ENCODE measurements around the gene CKAP4. TPM values are rescaled to one million over a fixed set of nuclear protein-coding genes. Genes with fewer than 3 reads are reported as not detected.

The CKAP4 gene
- total RNA-seq, 1 experiment from 2014 or later: 39.1 TPM

GRCh38 chr12:106223485-106224354 lies 24.1 kb downstream of the CKAP4 start:
- in situ Hi-C loops (cut with HindIII; ENCODE audit: low pct_unique_long_range_greater_than_20kb, low sequenced_read_pairs): no loop called here
- DNase-seq (ENCODE audit: low read depth): peak; percentile 34

GRCh38 chr12:106220536-106220935 lies 27.3 kb downstream of the CKAP4 start:
- in situ Hi-C loops (cut with HindIII; ENCODE audit: low pct_unique_long_range_greater_than_20kb, low sequenced_read_pairs): no loop called here
- DNase-seq (ENCODE audit: low read depth): no peak

- DNase-seq (ENCODE audit: low read depth): no peak
- in situ Hi-C loops (cut with HindIII; ENCODE audit: low pct_unique_long_range_greater_than_20kb, low sequenced_read_pairs): no loop called here
Measured at GRCh38 chr12:106219043-106219442, 28.8 kb downstream of the CKAP4 start.

- DNase-seq (ENCODE audit: low read depth): no peak
- in situ Hi-C loops (cut with HindIII; ENCODE audit: low pct_unique_long_range_greater_than_20kb, low sequenced_read_pairs): no loop called here
Measured at GRCh38 chr12:106217706-106218105, 30.1 kb downstream of the CKAP4 start.

- in situ Hi-C loops (cut with HindIII; ENCODE audit: low pct_unique_long_range_greater_than_20kb, low sequenced_read_pairs): no loop called here
- no peak for DNase-seq (ENCODE audit: low read depth)
Measured at GRCh38 chr12:106214571-106214970, 33.2 kb downstream of the CKAP4 start.

- in situ Hi-C loops (cut with HindIII; ENCODE audit: low pct_unique_long_range_greater_than_20kb, low sequenced_read_pairs): no loop called here
- no peak for DNase-seq (ENCODE audit: low read depth)
Measured at GRCh38 chr12:106213662-106214061, 34.2 kb downstream of the CKAP4 start.

GRCh38 chr12:106211973-106212372 lies 35.8 kb downstream of the CKAP4 start:
- in situ Hi-C loops (cut with HindIII; ENCODE audit: low pct_unique_long_range_greater_than_20kb, low sequenced_read_pairs): no loop called here
- DNase-seq (ENCODE audit: low read depth): no peak

- in situ Hi-C loops (cut with HindIII; ENCODE audit: low pct_unique_long_range_greater_than_20kb, low sequenced_read_pairs): no loop called here
- no peak for DNase-seq (ENCODE audit: low read depth)
Measured at GRCh38 chr12:106205208-106206069, 42.4 kb downstream of the CKAP4 start.

GRCh38 chr12:106204312-106204711 lies 43.5 kb downstream of the CKAP4 start:
- DNase-seq (ENCODE audit: low read depth): no peak
- in situ Hi-C loops (cut with HindIII; ENCODE audit: low pct_unique_long_range_greater_than_20kb, low sequenced_read_pairs): no loop called here

- in situ Hi-C loops (cut with HindIII; ENCODE audit: low pct_unique_long_range_greater_than_20kb, low sequenced_read_pairs): no loop called here
- DNase-seq (ENCODE audit: low read depth): no peak
Measured at GRCh38 chr12:106197906-106198623, 49.8 kb downstream of the CKAP4 start.

- no peak for DNase-seq (ENCODE audit: low read depth)
- in situ Hi-C loops (cut with HindIII; ENCODE audit: low pct_unique_long_range_greater_than_20kb, low sequenced_read_pairs): no loop called here
Measured at GRCh38 chr12:106195621-106196027, 52.2 kb downstream of the CKAP4 start.

- no peak for DNase-seq (ENCODE audit: low read depth)
- in situ Hi-C loops (cut with HindIII; ENCODE audit: low pct_unique_long_range_greater_than_20kb, low sequenced_read_pairs): no loop called here
Measured at GRCh38 chr12:106194351-106194750, 53.5 kb downstream of the CKAP4 start.

- no peak for DNase-seq (ENCODE audit: low read depth)
- in situ Hi-C loops (cut with HindIII; ENCODE audit: low pct_unique_long_range_greater_than_20kb, low sequenced_read_pairs): no loop called here
Measured at GRCh38 chr12:106193394-106194215, 54.2 kb downstream of the CKAP4 start.

GRCh38 chr12:106192659-106193393 lies 55.0 kb downstream of the CKAP4 start:
- in situ Hi-C loops (cut with HindIII; ENCODE audit: low pct_unique_long_range_greater_than_20kb, low sequenced_read_pairs): no loop called here

GRCh38 chr12:106190581-106190980 lies 57.2 kb downstream of the CKAP4 start:
- DNase-seq (ENCODE audit: low read depth): no peak
- in situ Hi-C loops (cut with HindIII; ENCODE audit: low pct_unique_long_range_greater_than_20kb, low sequenced_read_pairs): no loop called here

More at GRCh38 chr12:106192659-106193393, 55.0 kb downstream of the CKAP4 start:
- no peak for DNase-seq (ENCODE audit: low read depth)

- in situ Hi-C loops (cut with HindIII; ENCODE audit: low pct_unique_long_range_greater_than_20kb, low sequenced_read_pairs): no loop called here
- DNase-seq (ENCODE audit: low read depth): no peak
Measured at GRCh38 chr12:106189341-106189740, 58.5 kb downstream of the CKAP4 start.

- in situ Hi-C loops (cut with HindIII; ENCODE audit: low pct_unique_long_range_greater_than_20kb, low sequenced_read_pairs): no loop called here
- no peak for DNase-seq (ENCODE audit: low read depth)
Measured at GRCh38 chr12:106188256-106188655, 59.6 kb downstream of the CKAP4 start.

Data from Caki2 (cell line).